ENCODE measurements around the gene C17orf114.

The C17orf114 gene

DNA sequence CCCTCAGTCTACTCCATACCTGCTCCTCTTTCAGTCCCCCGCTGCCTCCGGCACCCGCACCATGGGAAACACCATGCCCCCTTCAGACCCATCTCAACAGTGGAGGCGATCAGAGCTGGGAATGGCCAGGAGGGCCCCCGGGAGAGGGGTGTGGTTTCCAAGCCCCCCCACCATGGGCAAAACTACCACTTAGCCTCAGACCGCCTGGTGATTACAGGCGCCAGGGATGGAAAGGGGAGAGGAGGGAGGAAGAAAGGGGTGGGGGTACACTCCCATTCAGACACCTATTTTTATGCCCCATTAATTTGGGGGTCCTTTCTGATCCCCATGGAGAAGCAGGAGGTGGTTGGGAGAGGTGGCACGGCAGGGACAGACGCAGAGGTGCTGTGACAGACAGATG lies at the start of gene C17orf114:
Gene C17orf114 (minus strand): TSS at position 101 of the 400 bp plus-strand sequence.
- Histone ChIP-seq H3K9me3 (no peaks in the 10 kb centered on the region), H3K36me3 (peaks cover 7 to 22% (median 12%) of the 10 kb centered on the region in 4 donors), H3K27ac (no peak within 1 kb of the TSS), H3K27me3 (no peaks in the 10 kb centered on the region), H3K4me3 (no peak within 1 kb of the TSS), H3K4me1 (peaks cover 0 to 12% (median 10%) of the 10 kb centered on the region in 4 donors)
- DNase-seq, result no peak
- intact Hi-C loops (cut with DNase I), result no loop called here
- TF ChIP-seq POLR2AphosphoS5 (IDR thresholded peaks at IDR 0.05) (no peak), EP300 (IDR thresholded peaks at IDR 0.05) (no peak), POLR2A (IDR thresholded peaks at IDR 0.05) (no peak)
- TF ChIP-seq, protein P1, sequence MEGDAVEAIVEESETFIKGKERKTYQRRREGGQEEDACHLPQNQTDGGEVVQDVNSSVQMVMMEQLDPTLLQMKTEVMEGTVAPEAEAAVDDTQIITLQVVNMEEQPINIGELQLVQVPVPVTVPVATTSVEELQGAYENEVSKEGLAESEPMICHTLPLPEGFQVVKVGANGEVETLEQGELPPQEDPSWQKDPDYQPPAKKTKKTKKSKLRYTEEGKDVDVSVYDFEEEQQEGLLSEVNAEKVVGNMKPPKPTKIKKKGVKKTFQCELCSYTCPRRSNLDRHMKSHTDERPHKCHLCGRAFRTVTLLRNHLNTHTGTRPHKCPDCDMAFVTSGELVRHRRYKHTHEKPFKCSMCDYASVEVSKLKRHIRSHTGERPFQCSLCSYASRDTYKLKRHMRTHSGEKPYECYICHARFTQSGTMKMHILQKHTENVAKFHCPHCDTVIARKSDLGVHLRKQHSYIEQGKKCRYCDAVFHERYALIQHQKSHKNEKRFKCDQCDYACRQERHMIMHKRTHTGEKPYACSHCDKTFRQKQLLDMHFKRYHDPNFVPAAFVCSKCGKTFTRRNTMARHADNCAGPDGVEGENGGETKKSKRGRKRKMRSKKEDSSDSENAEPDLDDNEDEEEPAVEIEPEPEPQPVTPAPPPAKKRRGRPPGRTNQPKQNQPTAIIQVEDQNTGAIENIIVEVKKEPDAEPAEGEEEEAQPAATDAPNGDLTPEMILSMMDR (IDR thresholded peaks at IDR 0.05), result no peak
- WGBS, 2 donors, result 80 to 86% methylated on average over 9 of the region's 9 CpGs

DNA sequence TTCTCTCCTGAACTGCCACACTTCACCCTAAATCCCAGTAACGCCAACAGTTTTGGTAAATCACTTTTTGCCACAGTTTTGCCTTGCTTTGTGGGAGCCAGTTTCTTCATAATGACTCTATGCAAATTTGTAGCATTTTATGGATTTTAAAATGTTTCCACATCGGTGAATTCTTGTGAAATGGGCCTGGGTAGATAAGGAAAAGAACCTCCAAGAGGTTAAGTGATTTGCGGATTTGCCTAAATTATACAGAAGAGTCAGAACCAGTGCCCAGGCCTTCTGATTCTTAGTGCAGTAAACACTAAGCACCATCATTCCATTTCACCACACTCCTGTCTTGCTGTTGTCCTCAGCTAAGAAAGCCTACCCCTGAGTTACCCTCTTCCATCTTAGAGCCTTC lies 49.0 kb upstream of the C17orf114 start:
- Histone ChIP-seq H3K27ac (no peak overlapping the region), H3K4me1 (peaks cover 0 to 13% (median 6%) of the 10 kb centered on the region in 4 donors), H3K27me3 (no peaks in the 10 kb centered on the region), H3K4me3 (no peak overlapping the region), H3K9me3 (no peaks in the 10 kb centered on the region), H3K36me3 (no peaks in the 10 kb centered on the region)
- TF ChIP-seq, protein P1 (IDR thresholded peaks at IDR 0.05), result no peak
- no peak for TF ChIP-seq POLR2AphosphoS5 (IDR thresholded peaks at IDR 0.05)
- no peak for TF ChIP-seq EP300 (IDR thresholded peaks at IDR 0.05)
- TF ChIP-seq POLR2A (IDR thresholded peaks at IDR 0.05), result no peak
- 83 to 86% methylated on average over 3 of the region's 3 CpGs for WGBS, 2 donors
- intact Hi-C loops (cut with DNase I), result no loop called here
- DNase-seq, result no peak

DNA sequence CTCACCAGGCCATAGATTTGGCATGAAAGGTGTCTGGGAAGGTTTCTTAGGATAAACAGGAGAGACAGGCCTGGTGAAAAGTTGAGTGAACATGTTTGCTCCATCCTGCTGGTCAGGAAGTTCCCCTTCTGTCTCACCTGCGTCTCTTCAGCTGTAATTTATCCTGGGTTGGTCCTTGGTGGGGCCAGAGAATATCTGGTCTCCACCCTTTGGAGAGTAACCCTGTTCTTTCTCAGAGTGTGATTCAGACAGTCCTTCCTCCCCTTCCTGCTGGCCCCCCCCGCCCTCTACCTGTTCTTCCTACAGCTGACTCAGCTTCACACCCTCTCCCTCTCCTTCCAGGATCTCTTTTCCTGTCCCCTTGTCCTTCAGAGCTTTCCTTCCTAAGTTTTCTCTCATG lies 48.1 kb upstream of the C17orf114 start:
- no peak for TF ChIP-seq EP300 (IDR thresholded peaks at IDR 0.05)
- no peak for TF ChIP-seq POLR2A (IDR thresholded peaks at IDR 0.05)
- TF ChIP-seq, protein P1 (IDR thresholded peaks at IDR 0.05), result no peak
- TF ChIP-seq POLR2AphosphoS5 (IDR thresholded peaks at IDR 0.05), result no peak
- intact Hi-C loops (cut with DNase I), result no loop called here
- Histone ChIP-seq H3K27me3 (no peaks in the 10 kb centered on the region), H3K4me1 (peaks cover 0 to 13% (median 6%) of the 10 kb centered on the region in 4 donors), H3K4me3 (no peak overlapping the region), H3K36me3 (no peaks in the 10 kb centered on the region), H3K9me3 (no peaks in the 10 kb centered on the region), H3K27ac (no peak overlapping the region)
- no peak for DNase-seq
- 23 to 79% methylated on average over 2 of the region's 2 CpGs for WGBS, 2 donors

GRCh38 chr17:4849011-4849536 lies 46.9 kb upstream of the C17orf114 start:
- H3K4me1 ChIP-seq, result peaks cover 0 to 13% (median 6%) of the 10 kb centered on the region in 4 donors
- 87 to 91% methylated on average over 5 of the region's 5 CpGs for WGBS, 2 donors
- no peak overlapping the region for H3K27ac ChIP-seq
- H3K4me3 ChIP-seq, result no peak overlapping the region
- H3K27me3 ChIP-seq, result no peaks in the 10 kb centered on the region
- TF ChIP-seq POLR2A (IDR thresholded peaks at IDR 0.05) (no peak), EP300 (IDR thresholded peaks at IDR 0.05) (no peak), POLR2AphosphoS5 (IDR thresholded peaks at IDR 0.05) (no peak)
- TF ChIP-seq, protein P1 (IDR thresholded peaks at IDR 0.05), result no peak
- no peaks in the 10 kb centered on the region for H3K9me3 ChIP-seq
- no peaks in the 10 kb centered on the region for H3K36me3 ChIP-seq
- DNase-seq, result no peak
- intact Hi-C loops (cut with DNase I), result no loop called here

All from sigmoid colon (tissue), 6 donors.